ENCODE data around the gene TMOD4. TPM values are rescaled to one million over a fixed set of nuclear protein-coding genes. Genes with fewer than 3 reads are reported as not detected.

The TMOD4 gene
- total and polyA plus RNA-seq, 2 experiments from 2014 or later, result 1.3 TPM; not detected in 1

GRCh38 chr1:151130987-151131586 is 44.7 kb downstream of the TMOD4 start:
- Mint-ChIP-seq H3K36me3 (ENCODE audit: low read depth) (peaks cover 17% of the 10 kb centered on the region; the same call in 2 of the 3 replicates), H3K9me3 (no peaks in the 10 kb centered on the region), H3K27me3 (ENCODE audit: insufficient read depth, low read depth, poor library complexity) (peaks cover 38% of the 10 kb centered on the region), H3K27ac (peak overlapping the region; percentile 95), H3K4me1 (peaks cover 18% of the 10 kb centered on the region), H3K4me3 (peak overlapping the region; percentile 80)
- H3K4me1 ChIP-seq (ENCODE audit: insufficient read depth), result peaks cover 15% of the 10 kb centered on the region; the same call in 1 of the 2 replicates
- H3K79me2 ChIP-seq (replicated peaks; ENCODE audit: insufficient read depth), result no peaks in the 10 kb centered on the region
- H3K4me2 ChIP-seq, result peak overlapping the region; percentile 100
- H4K20me1 ChIP-seq (replicated peaks; ENCODE audit: insufficient read depth), result no peaks in the 10 kb centered on the region; the same call in 1 of the 2 replicates
- H3K36me3 ChIP-seq (ENCODE audit: insufficient read depth), result no peaks in the 10 kb centered on the region
- no peaks in the 10 kb centered on the region for H3K9me2 ChIP-seq (ENCODE audit: insufficient read depth)
- no peak overlapping the region for H3K27ac ChIP-seq (ENCODE audit: low read depth)
- DNase-seq (ENCODE audit: low spot score) (peak; percentile 99), ATAC-seq (peak; percentile 89)
- H3K4me3 ChIP-seq, result peak overlapping the region; percentile 88
- peaks cover 38% of the 10 kb centered on the region for H3K27me3 ChIP-seq (ENCODE audit: insufficient read depth)
- peaks cover 4% of the 10 kb centered on the region; the same call in 1 of the 2 replicates for H3F3A ChIP-seq (replicated peaks; ENCODE audit: low read depth)
- TF ChIP-seq EZH2 (IDR thresholded peaks at IDR 0.05; ENCODE audit: low read depth, unreplicated experiment), result no peak
- peak; percentile 76 for TF ChIP-seq CREB1 (CRISPR knock-in tag; IDR thresholded peaks at IDR 0.05; ENCODE audit: low read depth)
- peak; percentile 79 for TF ChIP-seq POLR2AphosphoS5 (IDR thresholded peaks at IDR 0.05; ENCODE audit: low read depth)
- 0 out of 2 replicates have a peak overlapping the region, but pooled peaks have one; percentile 5 for H2AFZ ChIP-seq

DNA sequence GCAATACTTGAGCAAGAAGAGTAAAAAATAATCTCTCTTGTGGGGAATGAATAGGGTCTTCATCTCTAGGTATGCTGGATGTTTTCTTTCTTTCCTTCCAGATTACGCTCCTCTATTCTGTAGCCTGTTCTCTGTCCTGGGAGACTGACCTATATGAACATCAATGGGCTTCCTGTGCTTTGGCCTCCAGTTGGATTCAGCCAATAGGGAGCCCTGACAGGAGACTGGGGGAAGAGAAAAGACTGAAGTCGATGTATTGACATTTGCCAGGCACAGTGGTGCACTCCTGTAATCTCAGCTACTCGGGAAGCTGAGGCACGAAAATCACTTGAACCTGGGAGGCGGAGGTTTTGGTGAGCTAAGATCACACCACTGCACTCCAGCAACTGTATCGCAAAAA is 47.0 kb downstream of the TMOD4 start:
- Mint-ChIP-seq H3K27ac (no peak overlapping the region), H3K4me1 (peaks cover 30% of the 10 kb centered on the region; the same call in 2 of the 3 replicates), H3K27me3 (ENCODE audit: insufficient read depth, low read depth, poor library complexity) (peaks cover 24% of the 10 kb centered on the region), H3K4me3 (no peak overlapping the region), H3K9me3 (no peaks in the 10 kb centered on the region), H3K36me3 (ENCODE audit: low read depth) (peaks cover 3% of the 10 kb centered on the region; the same call in 1 of the 3 replicates)
- DNase-seq (ENCODE audit: low spot score) (peak; percentile 52), ATAC-seq (no peak)
- Histone ChIP-seq H3K4me2 (no peak overlapping the region), H2AFZ (no peak overlapping the region), H3F3A (replicated peaks; ENCODE audit: low read depth) (peaks cover 4% of the 10 kb centered on the region; the same call in 1 of the 2 replicates), H3K4me1 (ENCODE audit: insufficient read depth) (peaks cover 27% of the 10 kb centered on the region), H3K27me3 (ENCODE audit: insufficient read depth) (peaks cover 30% of the 10 kb centered on the region), H3K9me2 (ENCODE audit: insufficient read depth) (no peaks in the 10 kb centered on the region), H3K36me3 (ENCODE audit: insufficient read depth) (no peaks in the 10 kb centered on the region), H3K79me2 (replicated peaks; ENCODE audit: insufficient read depth) (no peaks in the 10 kb centered on the region), H3K27ac (ENCODE audit: low read depth) (no peak overlapping the region), H4K20me1 (replicated peaks; ENCODE audit: insufficient read depth) (no peaks in the 10 kb centered on the region; the same call in 1 of the 2 replicates), H3K4me3 (no peak overlapping the region)
- no peak for TF ChIP-seq POLR2AphosphoS5 (IDR thresholded peaks at IDR 0.05; ENCODE audit: low read depth)
- no peak for TF ChIP-seq EZH2 (IDR thresholded peaks at IDR 0.05; ENCODE audit: low read depth, unreplicated experiment)
- no peak for TF ChIP-seq ETS1 (IDR thresholded peaks at IDR 0.05)
- no peak for TF ChIP-seq JUNB (IDR thresholded peaks at IDR 0.05; ENCODE audit: unreplicated experiment)
- TF ChIP-seq, protein P1, sequence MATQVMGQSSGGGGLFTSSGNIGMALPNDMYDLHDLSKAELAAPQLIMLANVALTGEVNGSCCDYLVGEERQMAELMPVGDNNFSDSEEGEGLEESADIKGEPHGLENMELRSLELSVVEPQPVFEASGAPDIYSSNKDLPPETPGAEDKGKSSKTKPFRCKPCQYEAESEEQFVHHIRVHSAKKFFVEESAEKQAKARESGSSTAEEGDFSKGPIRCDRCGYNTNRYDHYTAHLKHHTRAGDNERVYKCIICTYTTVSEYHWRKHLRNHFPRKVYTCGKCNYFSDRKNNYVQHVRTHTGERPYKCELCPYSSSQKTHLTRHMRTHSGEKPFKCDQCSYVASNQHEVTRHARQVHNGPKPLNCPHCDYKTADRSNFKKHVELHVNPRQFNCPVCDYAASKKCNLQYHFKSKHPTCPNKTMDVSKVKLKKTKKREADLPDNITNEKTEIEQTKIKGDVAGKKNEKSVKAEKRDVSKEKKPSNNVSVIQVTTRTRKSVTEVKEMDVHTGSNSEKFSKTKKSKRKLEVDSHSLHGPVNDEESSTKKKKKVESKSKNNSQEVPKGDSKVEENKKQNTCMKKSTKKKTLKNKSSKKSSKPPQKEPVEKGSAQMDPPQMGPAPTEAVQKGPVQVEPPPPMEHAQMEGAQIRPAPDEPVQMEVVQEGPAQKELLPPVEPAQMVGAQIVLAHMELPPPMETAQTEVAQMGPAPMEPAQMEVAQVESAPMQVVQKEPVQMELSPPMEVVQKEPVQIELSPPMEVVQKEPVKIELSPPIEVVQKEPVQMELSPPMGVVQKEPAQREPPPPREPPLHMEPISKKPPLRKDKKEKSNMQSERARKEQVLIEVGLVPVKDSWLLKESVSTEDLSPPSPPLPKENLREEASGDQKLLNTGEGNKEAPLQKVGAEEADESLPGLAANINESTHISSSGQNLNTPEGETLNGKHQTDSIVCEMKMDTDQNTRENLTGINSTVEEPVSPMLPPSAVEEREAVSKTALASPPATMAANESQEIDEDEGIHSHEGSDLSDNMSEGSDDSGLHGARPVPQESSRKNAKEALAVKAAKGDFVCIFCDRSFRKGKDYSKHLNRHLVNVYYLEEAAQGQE (IDR thresholded peaks at IDR 0.05; ENCODE audit: unreplicated experiment), result no peak
- TF ChIP-seq ZNF331 (CRISPR knock-in tag; IDR thresholded peaks at IDR 0.05; ENCODE audit: low read depth), result no peak
- TF ChIP-seq STAT1 (IDR thresholded peaks at IDR 0.05; ENCODE audit: unreplicated experiment), result no peak
- no peak for TF ChIP-seq EZH2phosphoT487 (IDR thresholded peaks at IDR 0.05; ENCODE audit: unreplicated experiment)
- TF ChIP-seq ZNF114 (CRISPR knock-in tag; IDR thresholded peaks at IDR 0.05), result no peak
